Endothelial cell (in vitro differentiated cells): ENCODE measurements around the gene HDAC9. TPM values are rescaled to one million over a fixed set of nuclear protein-coding genes. Genes with fewer than 3 reads are reported as not detected.

ENCODE experiments used
- DNase-seq: peaks from one replicate; pipeline ENCODE4 v3.0.0; 2021; ENCODE audit warnings: low spot score
- H3K27ac Mint-ChIP-seq: one replicate; pipeline ENCODE4 v1.8.0; 2021; ENCODE audit warnings: mixed read lengths, inconsistent platforms; ENCODE audit not compliant: unreplicated experiment
- H3K27me3 Mint-ChIP-seq: one replicate; pipeline ENCODE4 v1.8.0; 2021; ENCODE audit warnings: mild to moderate bottlenecking, moderate library complexity, mixed read lengths, inconsistent platforms; ENCODE audit not compliant: unreplicated experiment
- H3K36me3 Mint-ChIP-seq: one replicate; pipeline ENCODE4 v1.8.0; 2021; ENCODE audit warnings: mild to moderate bottlenecking, low read depth, mixed read lengths, inconsistent platforms; ENCODE audit not compliant: unreplicated experiment
- H3K4me1 Mint-ChIP-seq: one replicate; pipeline ENCODE4 v1.8.0; 2021; ENCODE audit warnings: mild to moderate bottlenecking, mixed read lengths, inconsistent platforms; ENCODE audit not compliant: unreplicated experiment
- H3K4me3 Mint-ChIP-seq: one replicate; pipeline ENCODE4 v1.8.0; 2021; ENCODE audit warnings: mild to moderate bottlenecking, mixed read lengths, inconsistent platforms; ENCODE audit not compliant: unreplicated experiment
- H3K9me3 Mint-ChIP-seq: one replicate; pipeline ENCODE4 v1.8.0; 2021; ENCODE audit warnings: mixed read lengths, inconsistent platforms; ENCODE audit not compliant: unreplicated experiment
- total RNA-seq: library from RNA; stranded (reverse); fragmentation: NEBNext Ultra II Directional; extraction: Animal tissue kit (Norgen Biotek cat#: 25700); gene quantifications from one replicate; pipeline ENCODE4 v1.2.1, GENCODE V29; 2021; ENCODE audit not compliant: unreplicated experiment
- TF ChIP-seq, protein P1 (sequence below): fragments of 200-600 bp; sonication (generic); IDR thresholded peaks from one replicate; pipeline ENCODE4 v1.5.0; 2021; ENCODE audit warnings: antibody characterized with exemption; ENCODE audit not compliant: unreplicated experiment

HDAC9 gene
- total RNA-seq, 1 donor from 2014 or later, result 1.2 TPM

DNA sequence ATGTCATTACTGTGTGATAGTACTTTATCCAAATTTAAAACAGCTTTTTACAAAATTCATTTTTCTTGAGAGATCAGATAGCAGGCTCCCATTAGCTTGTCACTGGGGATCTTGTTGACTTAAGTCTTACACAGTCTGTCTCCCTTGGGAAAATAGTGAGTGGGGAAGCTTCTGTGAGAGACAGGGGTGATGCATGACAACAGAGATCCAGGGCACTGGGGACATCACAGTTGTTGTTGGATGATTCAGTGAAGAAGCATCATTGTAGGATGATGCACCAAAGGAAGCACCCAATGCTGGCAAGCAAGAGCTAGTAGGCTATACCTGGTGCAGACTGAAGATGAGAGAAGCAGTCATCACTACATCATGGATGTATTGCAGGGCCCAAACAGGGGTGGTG, 284.7 kb downstream of the HDAC9 start:
- DNase-seq, result no peak
- H3K36me3 Mint-ChIP-seq, result no peaks in the 10 kb centered on the region
- TF ChIP-seq, protein P1, sequence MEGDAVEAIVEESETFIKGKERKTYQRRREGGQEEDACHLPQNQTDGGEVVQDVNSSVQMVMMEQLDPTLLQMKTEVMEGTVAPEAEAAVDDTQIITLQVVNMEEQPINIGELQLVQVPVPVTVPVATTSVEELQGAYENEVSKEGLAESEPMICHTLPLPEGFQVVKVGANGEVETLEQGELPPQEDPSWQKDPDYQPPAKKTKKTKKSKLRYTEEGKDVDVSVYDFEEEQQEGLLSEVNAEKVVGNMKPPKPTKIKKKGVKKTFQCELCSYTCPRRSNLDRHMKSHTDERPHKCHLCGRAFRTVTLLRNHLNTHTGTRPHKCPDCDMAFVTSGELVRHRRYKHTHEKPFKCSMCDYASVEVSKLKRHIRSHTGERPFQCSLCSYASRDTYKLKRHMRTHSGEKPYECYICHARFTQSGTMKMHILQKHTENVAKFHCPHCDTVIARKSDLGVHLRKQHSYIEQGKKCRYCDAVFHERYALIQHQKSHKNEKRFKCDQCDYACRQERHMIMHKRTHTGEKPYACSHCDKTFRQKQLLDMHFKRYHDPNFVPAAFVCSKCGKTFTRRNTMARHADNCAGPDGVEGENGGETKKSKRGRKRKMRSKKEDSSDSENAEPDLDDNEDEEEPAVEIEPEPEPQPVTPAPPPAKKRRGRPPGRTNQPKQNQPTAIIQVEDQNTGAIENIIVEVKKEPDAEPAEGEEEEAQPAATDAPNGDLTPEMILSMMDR, result no peak
- no peaks in the 10 kb centered on the region for H3K9me3 Mint-ChIP-seq
- no peak overlapping the region for H3K4me3 Mint-ChIP-seq
- peaks cover 2% of the 10 kb centered on the region for H3K27me3 Mint-ChIP-seq
- no peaks in the 10 kb centered on the region for H3K4me1 Mint-ChIP-seq
- no peak overlapping the region for H3K27ac Mint-ChIP-seq

DNA sequence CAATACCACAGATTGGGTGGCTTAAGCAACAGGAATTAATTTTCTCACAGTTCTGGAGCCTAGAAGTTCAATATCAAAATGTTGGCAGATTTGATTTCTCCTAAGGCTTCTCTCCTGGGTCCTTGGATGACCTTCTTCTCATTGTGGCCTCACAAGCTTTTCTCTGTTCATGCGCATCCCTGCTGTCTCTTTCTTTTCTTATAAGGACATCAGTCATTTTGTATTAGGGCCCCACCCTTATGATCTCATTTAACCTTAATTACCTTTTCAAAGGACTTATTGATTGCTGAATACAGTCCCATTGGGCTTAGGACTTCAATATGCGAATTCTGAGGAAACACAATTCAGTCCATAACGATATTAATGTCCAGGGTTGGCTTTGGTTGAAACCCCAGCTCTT, 285.4 kb downstream of the HDAC9 start:
- Mint-ChIP-seq H3K27ac (no peak overlapping the region), H3K9me3 (no peaks in the 10 kb centered on the region), H3K4me1 (no peaks in the 10 kb centered on the region), H3K27me3 (peaks cover 2% of the 10 kb centered on the region), H3K36me3 (no peaks in the 10 kb centered on the region), H3K4me3 (no peak overlapping the region)
- no peak for DNase-seq
- TF ChIP-seq, protein P1, result no peak

DNA sequence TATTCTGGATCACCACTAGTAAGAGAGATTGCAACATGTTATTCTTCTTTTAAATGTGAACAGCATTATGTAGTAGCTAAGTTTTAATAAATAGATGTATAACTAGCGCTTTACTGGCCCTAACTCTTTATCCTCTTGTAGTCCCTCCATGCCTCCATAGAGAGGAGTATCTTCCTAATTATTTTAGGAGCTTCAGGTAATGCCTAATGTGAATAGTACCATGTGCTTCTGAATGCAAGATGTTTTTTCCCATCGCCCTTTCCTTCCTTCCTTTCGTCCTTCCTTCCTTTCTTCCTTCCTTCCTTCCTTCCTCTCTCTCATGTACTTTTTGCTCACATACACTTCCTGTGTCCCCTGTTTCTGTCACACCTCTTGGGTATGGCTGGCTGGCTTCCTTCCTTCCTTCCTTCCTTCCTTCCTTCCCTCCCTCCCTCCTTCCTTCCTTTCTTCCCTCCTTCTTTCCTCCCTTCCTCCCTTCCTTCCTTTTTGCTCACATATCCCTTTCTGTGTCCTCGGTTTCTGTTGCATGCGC, 290.7 kb downstream of the HDAC9 start:
- DNase-seq, result no peak
- Mint-ChIP-seq H3K4me3 (no peak overlapping the region), H3K36me3 (no peaks in the 10 kb centered on the region), H3K27ac (no peak overlapping the region), H3K27me3 (peaks cover 1% of the 10 kb centered on the region), H3K9me3 (no peaks in the 10 kb centered on the region), H3K4me1 (no peaks in the 10 kb centered on the region)
- TF ChIP-seq, protein P1, result no peak

DNA sequence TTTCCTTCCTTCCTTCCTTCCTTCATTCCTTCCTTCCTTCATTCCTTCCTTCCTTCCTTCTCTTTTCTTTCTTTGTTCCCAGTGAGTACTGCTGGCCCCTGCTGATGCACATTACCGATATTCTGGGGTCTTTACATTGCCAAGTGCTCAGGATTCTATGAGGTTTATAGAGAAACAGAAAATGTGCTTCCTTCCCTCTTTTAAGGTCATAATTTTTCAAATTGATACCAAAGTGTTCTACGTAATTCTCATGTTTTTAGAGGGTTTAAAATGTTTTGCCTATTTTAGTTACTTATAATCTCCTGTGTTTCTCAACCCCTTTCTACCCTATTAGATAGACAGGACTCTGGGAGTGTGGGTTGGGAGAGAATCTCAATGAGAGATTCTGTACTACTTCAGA, 291.2 kb downstream of the HDAC9 start:
- DNase-seq, result no peak
- peaks cover 1% of the 10 kb centered on the region for H3K27me3 Mint-ChIP-seq
- TF ChIP-seq, protein P1, result no peak
- H3K4me3 Mint-ChIP-seq, result no peak overlapping the region
- no peaks in the 10 kb centered on the region for H3K36me3 Mint-ChIP-seq
- H3K9me3 Mint-ChIP-seq, result no peaks in the 10 kb centered on the region
- H3K4me1 Mint-ChIP-seq, result no peaks in the 10 kb centered on the region
- no peak overlapping the region for H3K27ac Mint-ChIP-seq

DNA sequence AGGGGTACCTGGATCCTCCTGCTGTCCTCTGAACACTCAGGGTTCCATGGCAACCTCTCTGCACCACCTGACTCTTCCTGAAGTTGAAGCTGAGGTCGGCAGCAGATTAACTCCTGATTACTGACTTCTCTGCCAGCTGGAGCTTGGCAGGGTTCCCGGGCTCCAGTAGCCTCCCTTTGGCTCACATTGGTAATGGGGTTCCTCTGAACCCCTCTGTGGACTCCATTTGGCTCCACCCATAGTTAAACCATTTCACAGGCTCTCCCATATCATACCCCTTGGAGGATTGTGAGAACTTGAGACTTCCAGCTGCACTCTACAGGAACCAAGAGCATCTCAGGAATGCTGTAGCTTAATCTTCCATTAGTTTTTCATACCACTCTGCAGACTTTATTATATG, 292.5 kb downstream of the HDAC9 start:
- Mint-ChIP-seq H3K4me3 (no peak overlapping the region), H3K9me3 (no peaks in the 10 kb centered on the region), H3K27me3 (peaks cover 1% of the 10 kb centered on the region), H3K4me1 (peaks cover 2% of the 10 kb centered on the region), H3K36me3 (no peaks in the 10 kb centered on the region), H3K27ac (no peak overlapping the region)
- DNase-seq, result no peak
- TF ChIP-seq, protein P1, result no peak
